Ascending aorta (tissue), 2 donors: ENCODE measurements around the gene AKR1C2. TPM values are rescaled to one million over a fixed set of nuclear protein-coding genes. Genes with fewer than 3 reads are reported as not detected.

Experiments
- DNase-seq, 2 donors: peaks; one replicate each; pipeline ENCODE4 v3.0.0-alpha.2; 2019; ENCODE audit warnings: low spot score in 2 of 2
- H3K27ac ChIP-seq, 2 donors: fragments of 200-600 bp; sonication (generic); one replicate each; pipeline ENCODE4 v1.5.1; 2016 to 2017; ENCODE audit warnings: mild to moderate bottlenecking in 1 of 2
- H3K27me3 ChIP-seq: fragments of 200-600 bp; sonication (generic); one replicate; pipeline ENCODE4 v1.5.1; 2017
- H3K36me3 ChIP-seq, 2 donors: fragments of 200-600 bp; sonication (generic); one replicate each; pipeline ENCODE4 v1.5.1; 2016
- H3K4me1 ChIP-seq, 2 donors: fragments of 200-600 bp; sonication (generic); one replicate each; pipeline ENCODE4 v1.5.1; 2016 to 2017; ENCODE audit warnings: mild to moderate bottlenecking in 1 of 2
- H3K4me3 ChIP-seq, 2 donors: fragments of 200-600 bp; sonication (generic); one replicate each; pipeline ENCODE4 v1.5.1; 2016 to 2017; ENCODE audit warnings: mild to moderate bottlenecking in 1 of 2
- H3K9me3 ChIP-seq, 2 donors: fragments of 200-600 bp; sonication (generic); one replicate each; pipeline ENCODE4 v1.5.1; 2016
- CTCF ChIP-seq, 3 experiments: fragments of 200-600 bp in 2 of 3; fragments of 450-650 bp in 1 of 3; sonication (generic) in 2 of 3; IDR thresholded peaks; one replicate each; pipeline ENCODE4 v1.5.1; 2016 to 2019; ENCODE audit warnings: antibody characterized with exemption in 3 of 3, mild to moderate bottlenecking in 1 of 3, moderate library complexity in 1 of 3
- intact Hi-C: fragments of 100-400 bp; cut with DNase I; formaldehyde crosslinking; loops from one replicate; pipeline ENCODE4 v1.15.1; 2023
- total RNA-seq: library from RNA; depleted of rRNA; stranded (reverse); fragments of >200 nt; gene quantifications from one replicate; pipeline ENCODE4 v1.1.0, GENCODE V29; 2016

The AKR1C2 gene
- total RNA-seq, 1 donor from 2014 or later: 16.6 TPM

GRCh38 chr10:5042922-5043321 lies 39.3 kb upstream of the AKR1C2 start:
- intact Hi-C loops: no loop called here
- no peaks in the 10 kb centered on the region for H3K9me3 ChIP-seq
- TF ChIP-seq CTCF (IDR thresholded peaks at IDR 0.05): no peak
- H3K4me3 ChIP-seq: no peak overlapping the region
- peaks cover 0 to 3% of the 10 kb centered on the region in 2 donors for H3K4me1 ChIP-seq
- no peak overlapping the region for H3K27ac ChIP-seq
- H3K36me3 ChIP-seq: no peaks in the 10 kb centered on the region
- DNase-seq: no peak
- H3K27me3 ChIP-seq: no peaks in the 10 kb centered on the region

- Histone ChIP-seq H3K27ac (peak overlapping the region; percentile 32 to 64), H3K36me3 (no peaks in the 10 kb centered on the region), H3K4me3 (peak overlapping the region; percentile 31 to 56), H3K4me1 (peaks cover 0 to 3% of the 10 kb centered on the region in 2 donors), H3K27me3 (no peaks in the 10 kb centered on the region), H3K9me3 (no peaks in the 10 kb centered on the region)
- DNase-seq: no peak
- TF ChIP-seq CTCF (IDR thresholded peaks at IDR 0.05): no peak
- intact Hi-C loops: loop anchor here (2.0 kb wide), 1 partner anchor 29 kb away; no protein-coding TSS in a partner anchor
Measured at GRCh38 chr10:5041471-5042023, 37.9 kb upstream of the AKR1C2 start.

- Histone ChIP-seq H3K27me3 (no peaks in the 10 kb centered on the region), H3K4me1 (peaks cover 0 to 3% of the 10 kb centered on the region in 2 donors), H3K27ac (peak overlapping the region; percentile 32 to 64), H3K36me3 (no peaks in the 10 kb centered on the region), H3K4me3 (peak overlapping the region; percentile 31 to 56), H3K9me3 (no peaks in the 10 kb centered on the region)
- TF ChIP-seq CTCF (IDR thresholded peaks at IDR 0.05): no peak
- no peak for DNase-seq
- intact Hi-C loops: loop anchor here (2.0 kb wide), 1 partner anchor 30 kb away; no protein-coding TSS in a partner anchor
Measured at GRCh38 chr10:5040781-5041470, 37.3 kb upstream of the AKR1C2 start.

GRCh38 chr10:5040010-5040673 lies 36.5 kb upstream of the AKR1C2 start:
- peaks cover 2 to 5% of the 10 kb centered on the region in 2 donors for H3K9me3 ChIP-seq
- no peak overlapping the region for H3K4me3 ChIP-seq
- no peak for DNase-seq
- no peaks in the 10 kb centered on the region for H3K36me3 ChIP-seq
- intact Hi-C loops: loop anchor here (2.0 kb wide), 1 partner anchor 31 kb away; no protein-coding TSS in a partner anchor
- no peak overlapping the region for H3K27ac ChIP-seq
- H3K27me3 ChIP-seq: no peaks in the 10 kb centered on the region
- TF ChIP-seq CTCF (IDR thresholded peaks at IDR 0.05): no peak
- H3K4me1 ChIP-seq: peaks cover 0 to 3% of the 10 kb centered on the region in 2 donors

GRCh38 chr10:5038733-5039132 lies 35.1 kb upstream of the AKR1C2 start:
- no peak for TF ChIP-seq CTCF (IDR thresholded peaks at IDR 0.05)
- H3K4me3 ChIP-seq: no peak overlapping the region
- H3K4me1 ChIP-seq: peaks cover 0 to 3% of the 10 kb centered on the region in 2 donors
- DNase-seq: no peak
- no peaks in the 10 kb centered on the region for H3K27me3 ChIP-seq
- H3K27ac ChIP-seq: no peak overlapping the region
- intact Hi-C loops: no loop called here
- peaks cover 3 to 17% of the 10 kb centered on the region in 2 donors for H3K9me3 ChIP-seq
- H3K36me3 ChIP-seq: no peaks in the 10 kb centered on the region
